Subcutaneous adipose tissue (tissue), 4 donors: ENCODE measurements around the gene OASL. TPM values are rescaled to one million over a fixed set of nuclear protein-coding genes. Genes with fewer than 3 reads are reported as not detected.

Source experiments
- total RNA-seq, 4 donors: library from RNA; depleted of rRNA; stranded (reverse); fragments of >200 nt; gene quantifications; one replicate each; pipeline ENCODE4 v1.1.0, GENCODE V29; 2016
- TF ChIP-seq, protein P1 (sequence below): fragments of 450-650 bp; IDR thresholded peaks from one replicate; pipeline ENCODE4 v1.5.1; 2016; ENCODE audit warnings: low read depth, mild to moderate bottlenecking, control low read depth, antibody characterized with exemption, moderate library complexity

The OASL gene
- total RNA-seq, 4 donors from 2014 or later = 0.22 to 4.1 (median 1.4) TPM

- TF ChIP-seq, protein P1, sequence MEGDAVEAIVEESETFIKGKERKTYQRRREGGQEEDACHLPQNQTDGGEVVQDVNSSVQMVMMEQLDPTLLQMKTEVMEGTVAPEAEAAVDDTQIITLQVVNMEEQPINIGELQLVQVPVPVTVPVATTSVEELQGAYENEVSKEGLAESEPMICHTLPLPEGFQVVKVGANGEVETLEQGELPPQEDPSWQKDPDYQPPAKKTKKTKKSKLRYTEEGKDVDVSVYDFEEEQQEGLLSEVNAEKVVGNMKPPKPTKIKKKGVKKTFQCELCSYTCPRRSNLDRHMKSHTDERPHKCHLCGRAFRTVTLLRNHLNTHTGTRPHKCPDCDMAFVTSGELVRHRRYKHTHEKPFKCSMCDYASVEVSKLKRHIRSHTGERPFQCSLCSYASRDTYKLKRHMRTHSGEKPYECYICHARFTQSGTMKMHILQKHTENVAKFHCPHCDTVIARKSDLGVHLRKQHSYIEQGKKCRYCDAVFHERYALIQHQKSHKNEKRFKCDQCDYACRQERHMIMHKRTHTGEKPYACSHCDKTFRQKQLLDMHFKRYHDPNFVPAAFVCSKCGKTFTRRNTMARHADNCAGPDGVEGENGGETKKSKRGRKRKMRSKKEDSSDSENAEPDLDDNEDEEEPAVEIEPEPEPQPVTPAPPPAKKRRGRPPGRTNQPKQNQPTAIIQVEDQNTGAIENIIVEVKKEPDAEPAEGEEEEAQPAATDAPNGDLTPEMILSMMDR = no peak
Observed at GRCh38 chr12:121017966-121018491, 21.0 kb downstream of the OASL start.

DNA sequence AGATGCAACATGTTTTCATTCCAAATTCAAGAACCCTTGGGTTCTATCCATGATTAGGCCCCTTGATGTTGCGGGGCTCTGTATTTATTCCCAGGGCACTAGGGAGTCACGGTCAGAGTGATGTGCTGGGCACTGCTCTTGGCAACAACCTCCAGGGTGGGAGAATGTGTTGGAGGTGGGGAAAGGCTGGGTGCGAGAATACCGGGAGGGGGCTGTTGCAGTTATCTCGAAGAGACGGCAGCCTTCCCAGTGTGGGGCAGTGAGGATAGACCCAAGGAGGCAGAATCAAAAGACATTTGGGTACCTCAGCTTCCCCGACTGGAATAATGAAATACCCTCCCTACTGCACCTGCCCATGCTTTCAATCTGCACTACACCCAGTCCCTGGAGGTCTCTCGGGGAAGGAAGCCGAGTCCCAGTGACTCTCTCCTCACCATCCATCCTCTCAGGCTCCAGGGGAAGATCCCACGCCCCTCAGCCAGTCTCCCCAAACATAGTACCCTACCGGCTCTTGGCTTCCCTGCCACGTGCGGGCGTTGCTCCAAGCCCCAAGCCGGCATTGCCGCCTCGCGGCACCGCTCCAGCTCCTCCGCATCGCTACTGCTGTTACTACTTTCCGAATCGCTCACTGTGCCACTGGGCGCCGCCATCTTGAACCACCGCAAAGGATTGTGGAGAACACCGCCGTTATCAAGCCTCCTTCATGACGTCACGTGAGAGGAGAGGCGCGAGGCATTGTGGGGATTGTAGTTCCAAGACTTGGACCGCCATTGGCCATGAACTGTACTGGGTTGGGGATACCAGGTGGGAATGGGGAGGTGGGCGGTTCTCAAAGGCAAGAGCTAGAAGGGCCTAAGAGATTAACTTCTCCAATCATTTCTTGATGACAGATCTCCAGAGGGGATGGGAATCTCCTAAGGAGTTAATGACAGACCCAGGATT lies 22.9 kb downstream of the OASL start, which contains the start of gene C12orf43:
Gene C12orf43 (minus strand): TSS at position 663 of the 942 bp plus-strand sequence. CDS start 13 bp downstream, at position 650.
- TF ChIP-seq, protein P1 = no peak

GRCh38 chr12:121013715-121014114 lies 25.3 kb downstream of the OASL start:
- TF ChIP-seq, protein P1 = no peak

- TF ChIP-seq, protein P1 = no peak
Observed at GRCh38 chr12:121011820-121012219, 27.2 kb downstream of the OASL start.

DNA sequence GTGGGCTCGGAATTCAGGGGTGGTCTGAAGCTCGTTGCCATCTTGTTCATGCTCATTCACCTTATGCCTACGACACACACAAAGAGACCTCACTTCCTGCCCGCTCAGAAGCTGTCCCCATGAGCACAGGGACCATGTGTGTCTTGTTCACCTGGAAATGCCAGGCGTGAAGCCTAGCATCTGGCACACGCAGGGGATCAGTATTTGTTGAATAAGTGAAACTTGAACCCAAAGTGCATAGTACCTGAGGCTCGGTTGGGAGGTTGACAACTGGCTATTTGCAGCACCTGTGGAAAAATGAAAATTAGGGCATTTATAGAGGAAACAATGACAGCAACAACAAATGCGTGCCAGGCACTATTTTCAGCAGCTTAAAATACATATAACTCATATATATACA lies 28.2 kb downstream of the OASL start:
- TF ChIP-seq, protein P1 = no peak

GRCh38 chr12:121009741-121010140 lies 29.3 kb downstream of the OASL start:
- TF ChIP-seq, protein P1 = no peak
